ENCODE data around the gene ARHGEF37.
"Not testable (repeated sequence)": the region's sequence is repeated elsewhere in the genome, so short reads cannot be mapped to it uniquely, and the experiment has no call there.

The ARHGEF37 gene

GRCh38 chr5:149645725-149646124, 64.4 kb downstream of the ARHGEF37 start:
- Histone ChIP-seq H3K4me1 (ENCODE audit: insufficient read depth, low read length) (no peaks in the 10 kb centered on the region), H3K4me2 (ENCODE audit: insufficient read depth, low read length) (no peak overlapping the region), H3K79me2 (ENCODE audit: insufficient read depth, low read length) (no peaks in the 10 kb centered on the region), H3K4me3 (ENCODE audit: low read depth in 1 of 2, low read length in 2 of 2) (no peak overlapping the region), H2AFZ (ENCODE audit: low read depth, low read length) (no peak overlapping the region), H3K9ac (ENCODE audit: low read depth, low read length) (no peak overlapping the region), H4K20me1 (ENCODE audit: insufficient read depth, low read length) (no peaks in the 10 kb centered on the region), H3K27ac (ENCODE audit: low read length) (no peak overlapping the region), H3K36me3 (ENCODE audit: insufficient read depth, low read length) (no peaks in the 10 kb centered on the region), H3K9me3 (ENCODE audit: insufficient read depth, low read length, severe bottlenecking) (no peaks in the 10 kb centered on the region), H3K27me3 (ENCODE audit: insufficient read depth, low read length, poor library complexity) (peaks cover 9% of the 10 kb centered on the region)
- DNase-seq = no peak
- no peak for ATAC-seq (ENCODE audit: insufficient read depth, low read depth)
- TF ChIP-seq EZH2 (IDR thresholded peaks at IDR 0.05; ENCODE audit: borderline replicate concordance, low read depth, low read length, severe bottlenecking) (no peak), CTCF (IDR thresholded peaks at IDR 0.05; ENCODE audit: borderline replicate concordance, extremely low read depth, low read length, poor library complexity, severe bottlenecking) (no peak)

GRCh38 chr5:149646564-149646963, 65.3 kb downstream of the ARHGEF37 start:
- no peak; the same call in 2 of the 3 replicates for ATAC-seq (ENCODE audit: insufficient read depth, low read depth)
- peak; percentile 15 for DNase-seq
- no peak for TF ChIP-seq CTCF (IDR thresholded peaks at IDR 0.05; ENCODE audit: borderline replicate concordance, extremely low read depth, low read length, poor library complexity, severe bottlenecking)
- no peak for TF ChIP-seq EZH2 (IDR thresholded peaks at IDR 0.05; ENCODE audit: borderline replicate concordance, low read depth, low read length, severe bottlenecking)

GRCh38 chr5:149647334-149647733, 66.0 kb downstream of the ARHGEF37 start:
- TF ChIP-seq EZH2 (IDR thresholded peaks at IDR 0.05; ENCODE audit: borderline replicate concordance, low read depth, low read length, severe bottlenecking) (no peak), CTCF (IDR thresholded peaks at IDR 0.05; ENCODE audit: borderline replicate concordance, extremely low read depth, low read length, poor library complexity, severe bottlenecking) (no peak)
- Histone ChIP-seq H3K4me3 (ENCODE audit: low read depth in 1 of 2, low read length in 2 of 2) (no peak overlapping the region), H3K4me2 (ENCODE audit: insufficient read depth, low read length) (no peak overlapping the region), H2AFZ (ENCODE audit: low read depth, low read length) (no peak overlapping the region), H3K4me1 (ENCODE audit: insufficient read depth, low read length) (no peaks in the 10 kb centered on the region), H3K36me3 (ENCODE audit: insufficient read depth, low read length) (no peaks in the 10 kb centered on the region), H3K27ac (ENCODE audit: low read length) (no peak overlapping the region), H3K9me3 (ENCODE audit: insufficient read depth, low read length, severe bottlenecking) (no peaks in the 10 kb centered on the region), H4K20me1 (ENCODE audit: insufficient read depth, low read length) (no peaks in the 10 kb centered on the region), H3K9ac (ENCODE audit: low read depth, low read length) (no peak overlapping the region), H3K79me2 (ENCODE audit: insufficient read depth, low read length) (no peaks in the 10 kb centered on the region), H3K27me3 (ENCODE audit: insufficient read depth, low read length, poor library complexity) (peaks cover 9% of the 10 kb centered on the region)
- DNase-seq (no peak), ATAC-seq (ENCODE audit: insufficient read depth, low read depth) (no peak)

More at GRCh38 chr5:149646564-149646963, 65.3 kb downstream of the ARHGEF37 start:
- Histone ChIP-seq H3K79me2 (ENCODE audit: insufficient read depth, low read length) (no peaks in the 10 kb centered on the region), H3K27ac (ENCODE audit: low read length) (no peak overlapping the region), H3K4me3 (ENCODE audit: low read depth in 1 of 2, low read length in 2 of 2) (no peak overlapping the region), H4K20me1 (ENCODE audit: insufficient read depth, low read length) (no peaks in the 10 kb centered on the region), H3K9ac (ENCODE audit: low read depth, low read length) (no peak overlapping the region), H3K4me2 (ENCODE audit: insufficient read depth, low read length) (no peak overlapping the region), H3K4me1 (ENCODE audit: insufficient read depth, low read length) (no peaks in the 10 kb centered on the region), H3K9me3 (ENCODE audit: insufficient read depth, low read length, severe bottlenecking) (no peaks in the 10 kb centered on the region), H3K36me3 (ENCODE audit: insufficient read depth, low read length) (no peaks in the 10 kb centered on the region), H3K27me3 (ENCODE audit: insufficient read depth, low read length, poor library complexity) (peaks cover 9% of the 10 kb centered on the region), H2AFZ (ENCODE audit: low read depth, low read length) (no peak overlapping the region)

- H3K4me3 ChIP-seq (ENCODE audit: low read depth in 1 of 2, low read length in 2 of 2); H3K27me3 ChIP-seq (ENCODE audit: insufficient read depth, low read length, poor library complexity); DNase-seq; H3K4me2 ChIP-seq (ENCODE audit: insufficient read depth, low read length); H3K9ac ChIP-seq (ENCODE audit: low read depth, low read length); H3K9me3 ChIP-seq (ENCODE audit: insufficient read depth, low read length, severe bottlenecking); H4K20me1 ChIP-seq (ENCODE audit: insufficient read depth, low read length); H3K27ac ChIP-seq (ENCODE audit: low read length); H3K4me1 ChIP-seq (ENCODE audit: insufficient read depth, low read length); H3K36me3 ChIP-seq (ENCODE audit: insufficient read depth, low read length); H2AFZ ChIP-seq (ENCODE audit: low read depth, low read length); H3K79me2 ChIP-seq (ENCODE audit: insufficient read depth, low read length): not testable (repeated sequence)
- ATAC-seq (ENCODE audit: insufficient read depth, low read depth) = peak; percentile 55
Measured at GRCh38 chr5:149648464-149649393, 67.4 kb downstream of the ARHGEF37 start.

GRCh38 chr5:149649730-149650129, 68.4 kb downstream of the ARHGEF37 start:
- not testable (repeated sequence) for DNase-seq; H3K4me1 ChIP-seq (ENCODE audit: insufficient read depth, low read length); H3K4me2 ChIP-seq (ENCODE audit: insufficient read depth, low read length); H4K20me1 ChIP-seq (ENCODE audit: insufficient read depth, low read length); H3K36me3 ChIP-seq (ENCODE audit: insufficient read depth, low read length); H3K27me3 ChIP-seq (ENCODE audit: insufficient read depth, low read length, poor library complexity); H2AFZ ChIP-seq (ENCODE audit: low read depth, low read length); H3K27ac ChIP-seq (ENCODE audit: low read length); H3K9me3 ChIP-seq (ENCODE audit: insufficient read depth, low read length, severe bottlenecking); H3K4me3 ChIP-seq (ENCODE audit: low read depth in 1 of 2, low read length in 2 of 2); ATAC-seq (ENCODE audit: insufficient read depth, low read depth); H3K79me2 ChIP-seq (ENCODE audit: insufficient read depth, low read length); H3K9ac ChIP-seq (ENCODE audit: low read depth, low read length)

All from DND-41 (cell line).